ENCODE results near the gene MARCKS.

Gene MARCKS

DNA sequence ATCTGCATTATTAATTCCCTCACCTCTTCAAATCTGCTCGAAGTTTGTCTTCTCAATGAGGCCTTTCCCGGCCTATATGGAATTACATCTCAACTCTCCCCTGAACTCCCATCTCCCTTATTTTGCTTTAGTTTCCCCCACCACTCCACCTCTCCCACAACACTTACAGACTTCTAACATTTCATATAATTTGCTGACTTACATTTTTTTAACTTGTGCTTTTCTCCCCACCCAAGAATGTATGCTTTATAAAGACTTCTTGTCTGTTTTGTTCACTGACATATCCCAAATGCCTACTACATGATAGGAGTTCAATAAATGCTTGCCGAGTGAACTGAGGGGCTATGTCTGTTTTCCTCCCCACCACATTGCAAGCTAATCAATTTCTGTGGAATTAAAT, 3.9 kb upstream of the MARCKS start:
- DNase-seq (ENCODE audit: low read depth) = no peak

DNA sequence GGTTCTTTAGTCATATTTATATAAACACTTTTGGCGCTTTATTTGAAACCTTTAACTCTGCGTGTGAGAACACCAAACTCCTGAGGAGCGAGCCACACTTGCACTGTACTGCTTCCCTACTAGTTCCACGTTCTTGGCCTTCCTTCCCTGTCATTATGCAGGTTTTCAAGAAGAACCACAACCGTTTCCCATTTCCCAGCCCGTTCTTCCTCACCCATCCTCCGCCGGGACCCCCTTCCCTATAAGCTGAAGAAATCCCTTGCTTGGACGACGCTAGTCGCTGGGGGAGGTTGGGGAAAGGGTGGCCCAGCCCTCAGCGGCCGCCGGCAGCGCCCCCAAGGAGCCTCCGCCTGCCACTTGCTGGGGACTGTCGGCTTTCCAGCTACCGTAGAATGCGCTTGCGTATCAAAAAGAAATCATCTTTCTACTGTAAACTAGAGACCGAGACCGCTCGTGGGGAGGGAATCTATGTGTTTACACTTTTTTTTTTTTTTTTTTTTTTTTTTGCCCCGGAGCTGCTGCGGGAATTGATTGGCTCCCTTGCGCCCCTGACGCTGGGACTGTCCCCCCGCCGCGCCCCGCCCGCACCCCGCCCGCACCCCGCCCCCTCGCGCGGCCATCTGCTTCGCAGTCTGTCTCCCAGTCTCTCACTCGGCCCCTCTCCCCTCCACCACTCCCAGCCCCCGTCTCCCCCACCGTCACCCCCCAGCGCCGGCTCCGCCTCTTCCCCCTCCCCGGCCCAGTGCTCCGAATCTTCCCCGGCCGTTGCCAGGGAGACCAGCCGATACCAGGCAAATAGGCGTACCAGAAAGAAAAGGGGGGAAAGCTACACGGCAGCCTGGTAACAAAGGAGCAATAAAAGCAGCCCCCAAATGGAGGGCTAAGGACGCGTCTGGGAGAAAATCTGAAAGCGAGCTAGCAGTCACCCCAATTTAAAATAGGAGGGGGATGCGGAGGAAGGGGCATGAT, 2.3 kb upstream of the MARCKS start:
- no peak for DNase-seq (ENCODE audit: low read depth)

DNA sequence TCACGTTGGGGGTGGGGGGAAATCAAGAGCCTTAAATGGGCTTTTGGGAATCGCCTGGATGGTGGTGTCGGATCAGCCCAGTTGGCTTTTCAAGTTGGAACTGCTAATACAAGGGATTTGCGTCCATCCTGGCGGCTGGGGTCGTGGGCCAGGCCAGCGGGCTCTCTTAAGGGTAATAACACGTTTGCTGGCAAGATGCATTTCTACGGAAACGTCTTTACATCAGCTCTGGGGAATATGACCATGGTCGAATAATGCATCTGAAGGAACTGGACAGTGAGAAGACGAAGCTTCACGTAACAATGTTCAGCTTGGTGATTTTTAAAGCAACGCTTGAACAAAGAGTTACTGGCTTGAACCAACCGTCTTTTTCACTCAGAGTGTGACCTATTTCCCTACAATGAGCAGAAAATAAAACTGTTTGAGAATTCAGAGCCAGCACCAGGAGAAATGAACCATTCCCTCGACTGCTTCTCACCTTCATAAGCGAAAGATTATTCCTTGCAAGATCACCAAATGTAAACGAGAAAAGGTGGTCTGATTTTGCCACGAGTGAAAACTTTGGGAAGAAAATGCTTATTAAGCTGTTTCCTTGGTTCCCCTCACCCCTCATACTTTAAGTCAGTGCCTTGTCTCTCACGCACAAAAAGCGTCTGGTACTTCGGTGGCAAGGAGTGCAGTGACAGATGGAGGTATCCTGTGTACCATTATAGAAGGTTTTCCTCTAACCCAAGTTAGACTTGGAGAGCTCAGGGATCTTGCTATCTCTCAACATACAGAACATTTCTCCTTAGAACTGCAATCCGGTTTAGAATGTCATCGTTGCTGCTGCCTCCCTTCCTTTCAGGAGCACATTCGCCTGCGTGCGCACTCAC, 1.4 kb upstream of the MARCKS start:
- no peak for DNase-seq (ENCODE audit: low read depth)

DNA sequence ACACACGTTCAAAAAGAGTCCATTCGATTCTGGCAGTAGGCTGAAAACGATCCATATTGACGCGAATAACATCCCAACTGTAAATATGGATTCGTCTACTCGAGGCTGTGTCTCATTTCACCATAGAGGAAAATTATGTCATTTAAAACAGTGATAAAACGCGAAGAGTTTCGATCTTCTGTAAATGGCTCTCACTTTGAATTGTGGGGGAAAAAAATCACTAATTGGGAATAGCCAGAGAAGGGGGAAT, 845 bp upstream of the MARCKS start:
- DNase-seq (ENCODE audit: low read depth) = no peak

DNA sequence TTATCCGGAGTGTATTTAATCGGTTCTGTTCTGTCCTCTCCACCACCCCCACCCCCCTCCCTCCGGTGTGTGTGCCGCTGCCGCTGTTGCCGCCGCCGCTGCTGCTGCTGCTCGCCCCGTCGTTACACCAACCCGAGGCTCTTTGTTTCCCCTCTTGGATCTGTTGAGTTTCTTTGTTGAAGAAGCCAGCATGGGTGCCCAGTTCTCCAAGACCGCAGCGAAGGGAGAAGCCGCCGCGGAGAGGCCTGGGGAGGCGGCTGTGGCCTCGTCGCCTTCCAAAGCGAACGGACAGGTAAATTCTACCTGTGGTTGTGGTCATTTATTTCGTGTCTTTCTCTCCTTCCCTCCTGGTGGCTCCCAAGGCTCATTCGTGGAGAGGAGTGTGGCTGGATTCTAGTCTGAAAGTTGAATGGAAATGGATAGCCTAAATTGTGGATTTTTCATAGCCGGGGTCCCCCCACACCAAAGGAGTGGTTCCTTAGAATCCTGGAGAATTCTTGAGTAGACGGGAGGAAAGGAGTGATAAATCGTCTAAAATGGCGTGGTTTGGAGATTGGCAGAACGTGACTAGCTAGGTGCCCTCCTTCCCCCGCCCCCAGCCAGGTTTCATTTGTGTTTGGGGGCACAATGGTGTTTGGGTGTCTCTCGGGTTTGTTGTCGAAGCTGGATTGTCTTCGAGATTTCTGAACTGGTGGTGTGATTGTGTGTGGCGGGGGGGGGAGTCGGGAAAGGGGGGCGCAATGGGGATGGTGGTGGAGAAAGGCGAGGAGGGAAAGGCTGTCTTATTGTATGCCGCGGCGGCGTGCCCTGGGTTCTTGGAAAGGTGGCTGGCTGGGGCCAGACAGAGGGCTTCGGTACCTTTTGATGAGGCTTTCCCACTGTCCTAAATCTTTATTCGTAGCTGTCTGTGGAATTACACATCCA, 673 bp downstream of the MARCKS start:
- DNase-seq (ENCODE audit: low read depth) = no peak

DNA sequence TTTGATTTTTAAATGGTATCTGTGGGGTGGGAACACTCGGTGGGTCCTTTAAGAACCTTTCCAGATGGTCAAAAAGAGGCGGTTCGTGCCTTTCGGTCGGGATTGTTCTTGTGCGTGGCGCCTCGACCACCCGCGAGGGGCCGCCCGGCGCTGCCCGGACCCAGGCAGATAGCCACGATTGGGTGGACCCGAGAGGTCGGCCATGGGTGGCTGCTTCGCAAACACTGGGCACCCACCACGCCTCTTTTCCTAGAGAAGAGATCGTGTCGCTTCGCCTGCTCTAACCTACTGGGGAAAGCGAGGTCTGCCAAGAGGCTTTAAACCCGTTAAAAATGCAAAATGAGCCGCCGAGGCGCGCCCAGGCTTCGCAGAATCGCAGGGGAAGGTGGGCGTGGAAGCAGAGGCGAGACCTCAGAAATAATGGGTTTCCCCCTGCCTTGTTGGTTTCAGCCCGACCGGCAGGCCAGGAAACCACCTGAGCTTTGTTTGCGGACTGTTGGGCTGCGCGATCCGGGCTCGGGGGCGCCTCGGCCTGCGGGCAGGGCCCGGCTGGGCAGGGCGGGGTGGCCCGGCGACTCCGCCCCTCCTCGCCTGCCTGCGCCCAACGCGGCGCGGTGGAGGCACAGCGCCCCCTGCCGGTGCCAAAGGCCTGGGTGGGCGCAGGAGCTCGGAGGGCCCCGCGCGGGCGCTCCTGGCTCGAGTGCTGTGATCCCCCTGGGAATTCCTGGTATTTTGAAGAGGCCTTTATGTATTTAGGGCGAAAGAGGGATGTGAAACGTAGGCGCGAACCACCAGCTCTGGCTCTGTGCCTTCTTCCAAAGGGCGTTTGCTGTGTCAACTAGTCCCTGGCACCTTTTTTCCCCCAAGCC, 1.6 kb downstream of the MARCKS start:
- peak; percentile 62 for DNase-seq (ENCODE audit: low read depth)

DNA sequence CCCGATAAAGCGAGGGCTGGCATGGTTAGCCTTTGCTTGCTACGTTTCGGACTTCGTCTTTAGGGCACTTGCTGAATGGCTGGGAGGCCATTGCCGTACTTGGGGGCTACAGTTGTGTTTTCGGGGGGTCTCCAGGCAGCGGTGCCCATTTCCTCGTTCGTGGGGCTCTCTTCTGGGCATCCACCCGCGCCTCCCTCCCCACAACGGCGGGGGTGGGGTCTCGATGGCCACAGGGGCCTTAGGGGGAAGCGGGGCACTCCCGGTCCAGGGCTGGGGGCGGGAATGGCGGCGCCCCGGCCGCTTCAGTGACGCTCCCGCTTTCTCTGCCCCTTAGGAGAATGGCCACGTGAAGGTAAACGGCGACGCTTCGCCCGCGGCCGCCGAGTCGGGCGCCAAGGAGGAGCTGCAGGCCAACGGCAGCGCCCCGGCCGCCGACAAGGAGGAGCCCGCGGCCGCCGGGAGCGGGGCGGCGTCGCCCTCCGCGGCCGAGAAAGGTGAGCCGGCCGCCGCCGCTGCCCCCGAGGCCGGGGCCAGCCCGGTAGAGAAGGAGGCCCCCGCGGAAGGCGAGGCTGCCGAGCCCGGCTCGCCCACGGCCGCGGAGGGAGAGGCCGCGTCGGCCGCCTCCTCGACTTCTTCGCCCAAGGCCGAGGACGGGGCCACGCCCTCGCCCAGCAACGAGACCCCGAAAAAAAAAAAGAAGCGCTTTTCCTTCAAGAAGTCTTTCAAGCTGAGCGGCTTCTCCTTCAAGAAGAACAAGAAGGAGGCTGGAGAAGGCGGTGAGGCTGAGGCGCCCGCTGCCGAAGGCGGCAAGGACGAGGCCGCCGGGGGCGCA, 2.4 kb downstream of the MARCKS start:
- DNase-seq (ENCODE audit: low read depth) = no peak

DNA sequence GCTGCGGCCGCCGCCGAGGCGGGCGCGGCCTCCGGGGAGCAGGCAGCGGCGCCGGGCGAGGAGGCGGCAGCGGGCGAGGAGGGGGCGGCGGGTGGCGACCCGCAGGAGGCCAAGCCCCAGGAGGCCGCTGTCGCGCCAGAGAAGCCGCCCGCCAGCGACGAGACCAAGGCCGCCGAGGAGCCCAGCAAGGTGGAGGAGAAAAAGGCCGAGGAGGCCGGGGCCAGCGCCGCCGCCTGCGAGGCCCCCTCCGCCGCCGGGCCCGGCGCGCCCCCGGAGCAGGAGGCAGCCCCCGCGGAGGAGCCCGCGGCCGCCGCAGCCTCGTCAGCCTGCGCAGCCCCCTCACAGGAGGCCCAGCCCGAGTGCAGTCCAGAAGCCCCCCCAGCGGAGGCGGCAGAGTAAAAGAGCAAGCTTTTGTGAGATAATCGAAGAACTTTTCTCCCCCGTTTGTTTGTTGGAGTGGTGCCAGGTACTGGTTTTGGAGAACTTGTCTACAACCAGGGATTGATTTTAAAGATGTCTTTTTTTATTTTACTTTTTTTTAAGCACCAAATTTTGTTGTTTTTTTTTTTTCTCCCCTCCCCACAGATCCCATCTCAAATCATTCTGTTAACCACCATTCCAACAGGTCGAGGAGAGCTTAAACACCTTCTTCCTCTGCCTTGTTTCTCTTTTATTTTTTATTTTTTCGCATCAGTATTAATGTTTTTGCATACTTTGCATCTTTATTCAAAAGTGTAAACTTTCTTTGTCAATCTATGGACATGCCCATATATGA, 3.2 kb downstream of the MARCKS start:
- no peak for DNase-seq (ENCODE audit: low read depth)

DNA sequence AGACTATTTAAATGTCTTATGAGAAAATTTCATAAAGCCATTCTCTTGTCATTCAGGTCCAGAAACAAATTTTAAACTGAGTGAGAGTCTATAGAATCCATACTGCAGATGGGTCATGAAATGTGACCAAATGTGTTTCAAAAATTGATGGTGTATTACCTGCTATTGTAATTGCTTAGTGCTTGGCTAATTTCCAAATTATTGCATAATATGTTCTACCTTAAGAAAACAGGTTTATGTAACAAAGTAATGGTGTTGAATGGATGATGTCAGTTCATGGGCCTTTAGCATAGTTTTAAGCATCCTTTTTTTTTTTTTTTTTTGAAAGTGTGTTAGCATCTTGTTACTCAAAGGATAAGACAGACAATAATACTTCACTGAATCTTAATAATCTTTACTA, 5.0 kb downstream of the MARCKS start:
- no peak for DNase-seq (ENCODE audit: low read depth)

DNA sequence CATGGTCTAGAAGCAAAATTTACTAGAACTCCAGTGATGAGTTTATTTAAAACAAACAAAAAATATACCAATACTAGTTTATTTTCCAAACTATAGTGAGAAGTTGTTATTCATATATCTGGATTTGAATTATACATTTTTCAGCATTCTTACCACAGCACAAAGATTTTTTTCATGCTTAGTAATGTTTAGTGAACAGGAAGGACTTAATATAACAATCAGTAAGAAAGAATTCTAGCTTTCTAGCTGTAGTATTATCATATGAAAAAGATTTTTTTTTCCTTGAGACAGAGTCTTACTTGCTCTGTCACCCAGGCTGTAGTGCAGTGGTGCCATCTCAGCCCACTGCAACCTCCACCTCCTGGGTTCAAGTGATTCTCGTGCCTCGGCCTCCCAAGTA, 13.8 kb downstream of the MARCKS start:
- DNase-seq (ENCODE audit: low read depth) = no peak

DNA sequence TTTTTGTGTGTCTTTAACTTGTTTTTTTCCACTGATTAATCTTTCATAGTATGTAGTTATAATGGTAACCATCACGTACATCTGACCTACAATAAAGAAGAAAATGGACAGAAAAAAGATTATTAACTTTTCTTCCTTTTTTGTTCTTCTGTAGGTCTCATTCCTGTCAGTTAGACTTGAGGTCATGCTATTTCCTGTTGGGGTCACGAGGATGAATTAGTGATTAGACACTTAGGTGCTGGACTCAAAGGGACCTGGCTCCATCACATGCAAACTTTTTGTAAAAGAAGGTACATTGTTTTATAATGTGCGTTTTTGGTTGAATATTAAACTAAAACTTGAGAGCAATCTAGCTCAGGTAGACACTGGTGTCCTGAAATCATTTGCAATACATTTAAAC, 14.8 kb downstream of the MARCKS start:
- DNase-seq (ENCODE audit: low read depth) = no peak

DNA sequence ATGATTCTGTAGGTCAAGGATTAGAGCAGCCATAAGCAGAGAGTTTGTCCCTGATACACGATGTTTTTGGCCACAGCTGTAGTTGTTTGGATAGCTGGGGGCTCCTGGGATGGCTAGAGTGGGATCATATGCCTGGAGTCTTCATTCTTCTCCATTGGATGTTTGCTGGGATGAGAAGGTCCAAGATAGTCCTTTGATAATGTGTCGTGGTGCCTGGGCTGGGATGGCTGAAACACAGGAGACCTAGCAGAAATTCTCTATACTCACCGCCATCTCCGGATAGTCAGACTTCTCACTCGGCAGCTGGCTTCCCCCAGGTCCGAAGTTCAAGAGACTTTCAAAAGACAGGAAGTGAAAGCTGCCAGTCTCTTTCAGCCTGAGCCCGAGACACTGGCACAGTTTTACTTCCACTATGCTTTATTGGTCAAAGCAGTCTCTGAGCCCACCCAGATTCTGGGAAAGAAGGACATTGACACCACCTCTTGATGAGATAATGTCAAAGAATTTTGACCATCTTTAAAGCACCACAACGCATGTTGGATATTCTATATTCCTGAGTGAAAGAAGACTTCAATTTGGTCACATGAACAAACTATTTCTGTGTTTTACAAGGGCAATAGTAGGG, 16.0 kb downstream of the MARCKS start:
- no peak for DNase-seq (ENCODE audit: low read depth)

DNA sequence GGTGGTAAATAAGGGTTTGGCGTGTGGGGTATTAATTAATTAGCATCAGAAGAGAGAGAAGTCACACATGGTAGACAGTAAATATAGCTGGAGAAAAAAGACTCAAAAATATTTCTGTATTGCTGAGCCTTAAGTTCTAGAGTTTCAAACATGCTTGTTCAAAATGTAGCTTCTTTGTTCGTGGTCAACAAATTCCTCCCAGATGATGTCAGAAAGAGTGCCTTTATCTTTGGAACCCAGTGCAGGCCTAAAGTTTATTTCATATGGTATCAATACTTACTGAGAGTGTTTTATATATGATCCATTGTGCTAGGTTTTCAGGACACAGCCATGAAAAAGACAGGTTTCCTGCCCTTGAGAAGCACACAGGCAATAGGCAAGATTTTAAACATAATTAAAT, 18.3 kb downstream of the MARCKS start:
- DNase-seq (ENCODE audit: low read depth) = no peak

DNA sequence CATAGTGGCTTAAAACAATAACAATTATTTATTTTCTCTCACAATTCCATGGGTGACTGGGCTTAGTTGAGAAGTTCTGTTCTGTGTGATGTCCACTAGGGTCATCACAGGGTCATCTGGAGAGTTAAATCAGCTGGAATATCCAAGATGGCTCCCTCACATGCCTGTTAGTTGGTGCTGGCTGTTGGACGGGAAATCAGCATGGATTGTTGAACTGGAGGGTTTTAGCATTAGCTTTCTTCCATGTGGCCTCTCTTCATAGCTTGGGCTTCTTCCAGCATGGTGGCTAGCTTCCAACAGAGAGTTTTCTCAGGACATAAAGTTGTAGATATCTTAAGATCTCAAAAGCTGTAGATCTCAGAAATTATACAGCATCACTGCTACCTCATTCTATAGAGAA, 19.6 kb downstream of the MARCKS start:
- no peak for DNase-seq (ENCODE audit: low read depth)

DNA sequence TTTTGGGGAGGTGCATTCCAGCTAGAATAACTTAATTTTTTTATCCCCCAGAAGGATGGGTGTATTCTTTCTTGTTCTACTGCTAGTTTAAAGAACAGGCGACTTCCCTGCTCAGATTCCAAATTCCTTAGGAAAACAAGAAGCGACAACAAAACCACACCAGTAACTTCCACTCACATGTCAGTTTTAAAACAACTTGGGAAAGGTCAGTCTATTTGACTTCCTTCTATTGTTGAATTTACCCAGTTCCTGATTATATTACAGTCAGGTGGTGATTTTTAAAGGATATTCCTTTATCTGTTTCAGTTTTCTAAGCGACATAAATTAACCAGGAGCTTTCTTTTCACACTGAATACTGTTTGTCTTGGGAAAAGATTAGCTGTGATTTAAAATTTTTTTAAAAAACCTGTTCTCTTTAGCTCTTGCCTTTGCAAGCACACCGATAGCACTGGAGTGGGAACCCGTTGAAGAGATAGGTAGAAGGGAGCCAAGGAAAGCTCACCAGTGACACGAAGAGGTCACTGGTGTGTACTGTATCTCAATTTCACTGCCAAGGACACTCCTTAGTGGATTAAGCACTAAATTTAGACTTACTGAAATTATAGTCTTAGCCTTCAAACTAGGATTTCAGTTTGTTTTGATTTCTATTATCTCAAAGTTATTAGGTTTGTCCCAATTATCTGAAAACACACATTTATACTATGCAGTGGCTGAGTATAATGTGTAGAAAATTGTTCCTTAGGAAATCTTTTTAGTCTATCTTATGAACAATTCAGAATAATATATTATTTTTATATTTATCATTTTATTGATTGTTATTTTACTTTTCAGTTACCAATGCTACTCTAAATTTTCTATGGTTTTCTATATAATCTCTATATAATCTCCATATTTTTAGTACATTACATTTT, 22.3 kb downstream of the MARCKS start:
- no peak for DNase-seq (ENCODE audit: low read depth)

DNA sequence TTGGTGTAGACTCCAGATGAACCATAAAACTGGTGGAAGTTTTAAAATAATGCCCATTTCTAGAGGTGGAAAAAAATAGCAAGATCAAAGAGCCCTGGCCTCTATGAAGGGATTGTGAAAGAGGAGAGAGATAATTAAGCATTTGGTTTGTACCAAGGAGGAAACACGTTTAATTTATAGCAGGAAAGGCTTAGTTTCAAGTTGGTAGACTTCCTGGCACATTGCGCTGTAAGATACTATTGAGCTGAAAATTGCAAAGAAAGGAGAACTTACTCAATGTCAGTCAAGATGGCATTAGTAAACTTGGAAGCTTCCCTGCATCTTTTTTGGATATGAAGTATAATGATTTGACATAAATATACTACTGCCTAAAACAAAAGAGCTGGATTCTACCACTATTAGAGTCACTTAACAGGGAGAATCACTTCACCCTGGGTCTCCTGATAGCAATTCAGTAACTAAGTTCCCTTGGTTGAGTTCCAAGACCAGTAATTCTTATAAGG, 24.4 kb downstream of the MARCKS start:
- DNase-seq (ENCODE audit: low read depth) = no peak

DNA sequence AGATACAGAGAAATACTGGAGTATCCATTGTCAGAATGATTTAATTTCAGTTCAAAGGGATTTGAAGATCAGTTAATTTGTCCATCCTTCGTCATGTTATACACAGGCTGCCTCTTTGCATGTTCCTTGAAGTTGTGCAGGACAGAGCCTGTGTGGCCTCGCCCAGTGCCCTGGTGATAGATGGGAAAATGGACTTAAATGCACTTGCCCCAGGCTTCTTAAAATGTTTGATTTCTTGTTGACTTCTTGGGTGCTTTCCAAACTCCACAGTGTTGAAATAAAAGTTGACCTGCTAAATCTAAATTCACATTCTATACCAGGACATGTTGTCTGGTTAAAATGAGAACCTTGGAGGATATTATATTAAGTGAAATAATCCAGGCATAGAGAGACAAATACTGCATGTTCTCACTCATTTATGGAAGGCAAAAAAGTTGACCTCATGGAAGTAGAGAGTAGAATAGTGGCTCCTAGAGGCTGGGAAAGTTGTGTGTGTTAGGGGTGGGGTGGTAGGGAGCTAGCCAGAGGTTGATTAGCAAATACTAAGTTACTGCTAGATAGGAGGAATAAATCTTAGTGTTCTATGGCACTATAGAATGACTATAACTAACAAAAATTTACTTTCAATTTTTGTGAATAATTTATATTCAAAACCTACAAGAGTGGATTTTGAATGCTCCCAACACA, 25.3 kb downstream of the MARCKS start:
- DNase-seq (ENCODE audit: low read depth) = no peak

Data from stimulated activated CD8-positive, alpha-beta memory T cell treated with anti-CD3 and anti-CD28 coated beads, Interleukin-12 subunit alpha, Interleukin-12 subunit beta, amount 100 ng/mL, for 4 hours (primary cell).